Effector CD4-positive, alpha-beta T cell (primary cell): ENCODE data around the gene ITGB4. TPM values are rescaled to one million over a fixed set of nuclear protein-coding genes. Genes with fewer than 3 reads are reported as not detected.

Experiments used
- DNase-seq: peaks from one replicate; pipeline ENCODE4 v3.0.0-alpha.2; 2020
- total RNA-seq: gene quantifications from one replicate; lab custom pipeline; 2026; lab: John Stamatoyannopoulos, UW

ITGB4 gene
- not detected for total RNA-seq

DNA sequence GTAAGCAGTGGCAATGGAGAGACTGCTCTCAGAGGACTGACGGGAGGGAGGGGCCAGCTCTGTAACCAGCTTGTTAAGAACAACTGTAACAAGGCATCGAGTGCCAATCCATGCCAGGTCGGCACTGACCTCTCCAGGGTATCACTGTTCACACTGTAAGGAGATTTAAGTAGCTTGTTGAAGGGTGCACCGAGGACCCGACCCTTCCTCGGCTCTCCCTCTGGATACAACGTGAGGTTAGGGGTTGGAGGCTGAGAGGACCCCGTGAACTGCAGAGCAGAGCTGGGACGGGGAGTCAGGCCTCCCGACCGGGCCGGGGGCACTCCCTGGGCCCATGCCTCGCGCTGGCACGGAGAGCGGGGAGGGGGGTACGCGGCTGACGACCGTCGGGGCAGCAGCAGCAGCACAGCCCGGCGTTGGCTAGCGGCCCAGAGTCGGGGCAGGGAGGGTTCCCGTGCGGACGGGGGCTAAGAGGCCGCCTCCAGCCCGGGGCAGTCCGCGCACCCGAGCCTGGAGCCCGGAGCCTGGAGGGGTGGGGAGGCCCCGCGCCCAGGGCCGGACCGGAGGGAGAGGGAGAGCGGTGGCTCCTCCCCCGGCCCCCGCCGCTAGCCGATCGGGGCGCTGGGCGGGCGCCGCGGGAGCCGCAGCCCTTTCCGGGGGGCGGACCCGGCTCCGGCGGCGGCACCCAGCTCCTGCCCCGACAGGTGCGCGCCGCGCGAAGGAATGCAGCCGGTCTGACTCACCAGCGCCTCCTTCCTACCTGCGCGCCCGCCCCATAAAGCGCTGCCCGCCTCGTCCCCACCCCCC is at the start of gene ITGB4:
ITGB4 (plus strand) TSS at position 804 of the 807 bp plus-strand sequence. CDS start 3,245 bp downstream, outside the sequence.
- DNase-seq = peak; percentile 53

DNA sequence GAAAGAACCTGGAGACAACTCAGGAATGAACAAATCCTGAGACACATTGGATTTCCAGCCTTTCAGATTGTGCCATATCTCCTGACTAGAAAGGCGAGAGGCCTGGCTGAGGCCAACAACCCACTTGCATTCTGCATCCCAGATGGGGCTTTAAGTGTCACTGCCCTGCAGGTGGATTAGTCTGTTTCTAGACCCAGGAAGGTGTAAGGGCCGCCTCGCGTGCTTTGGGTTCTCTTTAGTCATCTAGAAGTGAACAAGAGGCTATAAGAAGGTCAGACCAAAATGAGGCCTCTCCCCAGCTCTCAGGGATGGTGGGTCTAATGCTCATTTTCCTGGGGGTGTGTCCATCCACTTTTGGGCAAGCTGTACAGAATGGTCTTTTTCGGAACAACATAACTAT is 49.2 kb upstream of the ITGB4 start:
- DNase-seq = no peak

- no peak for DNase-seq
Measured at GRCh38 chr17:75673487-75673886, 47.8 kb upstream of the ITGB4 start.

DNA sequence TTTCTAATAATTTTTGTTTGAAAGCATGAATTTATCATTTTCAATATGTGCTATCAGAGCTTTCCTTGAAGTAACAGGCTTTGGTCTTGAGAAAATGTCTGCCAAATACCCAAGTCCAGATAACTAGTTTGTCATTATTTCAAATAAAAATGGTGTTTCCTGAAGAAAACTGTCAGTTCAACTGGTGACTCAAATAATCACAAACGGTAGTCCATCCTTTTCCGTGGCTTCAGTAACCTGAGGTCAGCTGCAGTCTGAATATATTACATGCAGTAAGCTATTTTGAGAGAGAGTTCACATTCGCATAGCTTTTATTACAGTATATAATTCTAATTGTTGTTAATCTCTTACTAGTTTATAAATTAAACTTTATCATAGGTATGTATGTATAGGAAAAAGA is 44.8 kb upstream of the ITGB4 start:
- DNase-seq = no peak

- DNase-seq = no peak
Measured at GRCh38 chr17:75679706-75680211, 41.5 kb upstream of the ITGB4 start.

DNA sequence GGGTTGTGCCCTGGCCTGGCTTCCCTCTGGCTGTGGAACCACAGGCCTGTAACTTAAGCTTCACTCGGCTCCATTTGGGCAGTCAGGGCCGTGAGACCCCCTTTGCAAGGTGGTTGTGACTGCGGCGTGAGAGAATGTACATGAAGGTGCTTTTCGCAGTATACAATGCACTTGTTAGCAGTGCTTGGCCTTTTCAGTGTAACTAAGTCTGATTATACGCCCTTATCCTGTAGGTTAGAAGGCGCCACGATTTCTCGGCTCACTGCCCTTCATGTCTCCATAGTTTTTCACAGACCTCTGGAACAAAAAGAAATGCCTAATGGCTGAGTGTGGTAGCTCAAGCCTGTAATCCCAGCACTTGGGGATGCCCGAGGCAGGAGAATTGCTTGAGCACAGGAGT is 40.8 kb upstream of the ITGB4 start:
- DNase-seq = no peak

- DNase-seq = no peak
Measured at GRCh38 chr17:75681289-75681688, 40.0 kb upstream of the ITGB4 start.

GRCh38 chr17:75683583-75683982 is 37.7 kb upstream of the ITGB4 start:
- no peak for DNase-seq

GRCh38 chr17:75684249-75684648 is 37.0 kb upstream of the ITGB4 start:
- no peak for DNase-seq

- DNase-seq = no peak
Measured at GRCh38 chr17:75684924-75685323, 36.3 kb upstream of the ITGB4 start.

DNA sequence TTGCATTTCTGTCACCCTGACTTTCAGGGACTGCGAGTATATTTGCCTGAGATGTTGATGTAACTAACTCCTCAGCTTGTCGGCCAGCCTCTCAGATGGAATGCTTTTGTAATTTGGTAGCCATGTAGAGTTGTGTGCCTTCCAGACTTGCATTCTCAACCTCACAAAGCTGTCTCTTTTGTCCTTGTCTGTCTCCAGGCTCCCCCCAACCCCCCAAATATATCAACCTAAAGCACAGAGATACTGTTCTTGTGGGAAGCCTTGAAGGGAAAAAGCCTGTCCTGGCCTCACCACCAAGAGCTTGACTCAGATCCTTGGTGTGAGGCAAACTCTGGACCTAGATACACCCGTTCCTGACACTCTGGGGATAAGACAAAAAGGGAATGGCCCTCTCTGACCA is 35.8 kb upstream of the ITGB4 start:
- no peak for DNase-seq

- DNase-seq = no peak
Measured at GRCh38 chr17:75688209-75688825, 32.9 kb upstream of the ITGB4 start.

GRCh38 chr17:75689441-75689873 is 31.8 kb upstream of the ITGB4 start:
- DNase-seq = peak; percentile 36

- no peak for DNase-seq
Measured at GRCh38 chr17:75691371-75691791, 29.9 kb upstream of the ITGB4 start.

DNA sequence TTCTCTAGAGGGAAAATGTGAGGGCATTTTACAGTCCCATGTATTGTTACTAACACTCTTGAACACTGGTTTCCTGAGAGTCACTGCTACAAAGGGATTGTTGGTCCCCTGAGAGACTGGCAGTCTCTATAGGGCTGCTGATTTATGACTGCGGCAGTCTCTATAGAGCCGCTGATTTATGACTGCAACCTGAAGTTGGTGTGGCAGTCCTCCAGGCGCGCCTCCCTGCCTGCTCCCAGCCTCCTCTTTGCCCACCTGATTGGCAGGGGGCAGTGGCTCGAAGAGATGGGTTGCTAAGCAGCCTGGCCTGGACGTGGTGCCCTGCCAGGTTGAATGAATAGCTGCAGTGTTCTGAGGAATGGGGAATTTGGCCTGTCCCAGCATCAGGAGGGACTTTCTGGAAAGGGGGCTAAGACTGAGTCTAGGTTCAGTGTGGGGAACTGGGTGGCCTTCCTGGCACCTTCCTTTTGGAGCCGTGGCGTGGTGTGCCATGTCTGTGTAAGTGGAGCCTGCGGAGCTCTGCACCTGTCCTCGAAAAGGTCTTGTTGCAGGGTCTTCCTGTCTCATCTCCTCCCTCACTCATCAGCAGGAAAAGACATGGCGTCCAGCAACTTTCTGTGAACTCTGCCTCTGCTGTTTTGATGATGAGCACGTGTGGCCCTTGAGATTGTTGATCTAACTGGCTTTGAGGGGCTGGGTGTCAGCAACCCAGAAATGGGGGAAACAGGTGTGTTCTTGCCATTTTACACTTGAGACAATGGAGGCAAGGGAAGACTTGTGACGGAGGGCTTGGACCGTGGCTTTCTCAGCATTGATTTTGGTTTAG is 29.2 kb upstream of the ITGB4 start:
- no peak for DNase-seq

DNA sequence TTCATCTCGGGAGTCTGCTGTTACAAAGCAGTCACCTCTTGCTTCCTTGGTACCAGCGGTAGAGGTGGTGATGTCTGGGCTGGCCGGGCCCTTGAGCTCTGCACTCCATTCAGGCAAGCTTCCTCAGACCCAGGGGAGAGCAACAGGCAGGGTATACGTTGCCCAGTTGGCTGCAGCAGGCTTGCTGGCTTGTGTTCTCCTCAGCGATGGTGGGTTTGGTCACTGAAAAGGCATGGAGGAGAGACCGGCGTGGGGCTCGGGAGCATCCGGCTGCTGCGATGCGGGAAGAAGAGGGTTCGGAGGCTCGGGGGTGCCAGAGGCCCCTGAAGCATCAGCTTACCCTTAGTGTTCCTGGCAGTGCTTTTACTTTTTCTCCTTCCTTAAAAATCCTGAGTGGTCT is 28.3 kb upstream of the ITGB4 start:
- DNase-seq = no peak

DNA sequence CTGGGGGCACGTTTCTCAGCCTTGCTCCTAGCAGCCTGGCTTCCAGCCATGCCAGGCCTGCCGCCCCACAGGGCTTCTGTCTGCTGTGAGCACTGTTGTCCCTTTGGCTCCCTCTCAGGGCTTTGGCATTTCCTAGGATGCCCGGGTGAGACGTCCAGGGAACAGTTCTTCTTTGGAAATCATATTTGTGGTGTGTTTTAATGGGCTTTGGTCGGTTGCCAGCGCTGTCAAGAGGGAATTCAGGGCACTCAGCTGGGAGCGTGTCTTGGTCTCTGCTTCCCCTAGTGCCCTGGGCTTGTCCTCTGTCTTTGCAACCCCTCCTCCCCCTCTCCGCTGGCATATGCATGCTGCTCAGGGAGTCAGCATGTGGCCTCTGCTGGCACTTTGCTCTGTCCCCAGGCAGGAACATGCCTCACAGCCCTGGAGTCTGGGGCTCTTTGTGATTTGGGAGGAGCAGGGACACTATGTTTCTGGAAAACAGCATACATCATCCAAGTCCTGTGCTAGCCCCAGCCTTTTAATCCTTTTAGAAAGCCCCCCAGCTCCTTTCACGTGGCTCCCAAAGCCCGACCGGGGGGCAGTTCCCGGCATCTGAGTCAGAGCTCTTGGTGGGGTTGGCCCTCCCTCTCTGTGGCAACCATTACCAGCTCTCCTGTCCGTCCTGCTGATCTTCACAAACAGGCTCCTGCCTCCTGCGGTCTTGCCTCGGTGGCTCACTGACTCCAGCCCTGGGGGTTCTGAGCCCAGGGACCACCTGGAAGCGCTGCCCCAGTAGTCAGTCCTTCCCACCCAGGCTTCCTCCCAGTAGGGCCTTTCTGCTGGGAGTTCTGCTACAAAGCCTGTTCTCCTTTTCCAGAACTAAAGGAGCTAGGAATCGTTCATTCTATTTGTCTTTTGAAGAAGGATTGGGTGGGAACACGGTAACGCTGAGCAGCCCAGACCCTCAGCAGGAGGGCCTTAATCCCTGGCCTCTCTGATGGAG is 27.5 kb upstream of the ITGB4 start:
- DNase-seq = no peak

- DNase-seq = no peak
Measured at GRCh38 chr17:75694536-75694935, 26.7 kb upstream of the ITGB4 start.

- no peak for DNase-seq
Measured at GRCh38 chr17:75695141-75695829, 26.0 kb upstream of the ITGB4 start.

GRCh38 chr17:75695830-75696271 is 25.4 kb upstream of the ITGB4 start:
- DNase-seq = no peak

DNA sequence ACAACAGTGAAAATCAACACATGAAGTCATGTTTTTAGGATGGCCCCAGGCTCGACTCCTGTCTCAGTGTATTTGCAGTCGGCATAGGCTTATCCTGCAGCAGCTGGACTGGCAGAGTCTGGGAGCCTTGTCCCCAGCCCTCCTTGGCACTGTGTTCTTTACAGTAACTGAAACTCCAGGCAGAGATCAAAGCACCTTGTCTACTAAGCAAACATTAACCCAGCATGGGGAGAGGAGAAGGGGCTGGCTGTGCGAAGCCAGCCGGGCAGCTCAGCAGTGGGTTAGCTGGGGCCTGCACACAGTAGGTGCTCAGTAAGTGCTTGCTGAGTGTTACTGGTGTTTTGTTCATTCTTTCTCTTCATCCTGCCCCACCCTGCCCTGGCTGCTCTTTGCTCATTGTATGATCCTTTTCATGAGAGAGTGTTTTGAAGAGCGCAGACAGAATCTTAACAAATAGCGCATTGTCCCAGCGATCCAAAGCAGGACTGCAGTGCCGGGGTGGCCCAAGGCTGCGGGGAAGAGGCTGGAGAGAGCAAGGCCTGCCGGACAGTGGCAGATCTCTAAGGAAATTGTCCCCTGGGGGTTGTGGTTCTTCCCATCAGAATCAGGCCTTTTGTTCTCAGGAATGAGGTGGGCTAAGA is 23.5 kb upstream of the ITGB4 start:
- DNase-seq = no peak
